Activated T-cell treated with anti-CD3 and anti-CD28 coated beads for 48 hours (primary cell): Measurements from ENCODE around the gene CMTM2.
"Not testable (repeated sequence)": the region's sequence is repeated elsewhere in the genome, so short reads cannot be mapped to it uniquely, and the experiment has no call there.

Experiments
- DNase-seq: peaks from one replicate; pipeline ENCODE4 v3.0.0-alpha.2; 2020; ENCODE audit warnings: low read depth

The CMTM2 gene

DNA sequence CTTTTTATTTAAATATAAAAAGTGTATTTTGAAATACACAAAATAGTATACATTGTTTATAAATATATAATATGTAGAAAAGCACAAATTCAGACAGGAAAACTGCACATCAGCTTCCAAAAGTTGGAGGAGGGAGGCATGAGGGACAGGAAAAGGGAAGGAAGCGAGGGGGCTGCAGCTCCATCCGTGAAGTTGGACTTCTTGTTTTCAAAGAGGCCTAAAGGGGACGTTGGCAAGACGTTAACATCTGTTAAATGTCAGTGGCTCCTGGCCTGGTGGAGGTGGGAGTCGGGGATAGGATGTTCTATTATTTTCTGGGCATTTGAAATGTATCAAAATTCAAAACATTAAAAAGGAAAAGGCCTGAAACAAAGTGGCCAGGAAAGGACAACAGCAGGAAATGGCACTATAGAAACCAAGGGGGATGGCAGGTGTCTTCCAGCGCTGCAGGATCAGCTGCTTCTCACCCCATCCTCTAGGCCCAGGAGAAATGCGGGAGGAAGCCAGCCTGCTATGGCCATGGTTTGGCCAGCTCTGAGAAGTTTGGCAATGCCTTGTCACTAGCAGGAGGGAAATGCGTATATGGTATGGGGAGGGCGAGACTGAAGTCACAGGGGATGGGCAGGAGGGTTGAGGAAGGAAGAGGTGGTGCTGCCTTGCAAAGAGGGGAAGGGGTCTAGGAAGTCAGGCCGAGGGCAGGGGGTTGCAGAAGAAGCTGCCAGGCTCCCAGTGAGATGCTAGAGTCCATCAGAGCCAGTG is 6.4 kb downstream of the CMTM2 start:
- no peak for DNase-seq

GRCh38 chr16:66587881-66588600 is 8.8 kb downstream of the CMTM2 start:
- no peak for DNase-seq

DNA sequence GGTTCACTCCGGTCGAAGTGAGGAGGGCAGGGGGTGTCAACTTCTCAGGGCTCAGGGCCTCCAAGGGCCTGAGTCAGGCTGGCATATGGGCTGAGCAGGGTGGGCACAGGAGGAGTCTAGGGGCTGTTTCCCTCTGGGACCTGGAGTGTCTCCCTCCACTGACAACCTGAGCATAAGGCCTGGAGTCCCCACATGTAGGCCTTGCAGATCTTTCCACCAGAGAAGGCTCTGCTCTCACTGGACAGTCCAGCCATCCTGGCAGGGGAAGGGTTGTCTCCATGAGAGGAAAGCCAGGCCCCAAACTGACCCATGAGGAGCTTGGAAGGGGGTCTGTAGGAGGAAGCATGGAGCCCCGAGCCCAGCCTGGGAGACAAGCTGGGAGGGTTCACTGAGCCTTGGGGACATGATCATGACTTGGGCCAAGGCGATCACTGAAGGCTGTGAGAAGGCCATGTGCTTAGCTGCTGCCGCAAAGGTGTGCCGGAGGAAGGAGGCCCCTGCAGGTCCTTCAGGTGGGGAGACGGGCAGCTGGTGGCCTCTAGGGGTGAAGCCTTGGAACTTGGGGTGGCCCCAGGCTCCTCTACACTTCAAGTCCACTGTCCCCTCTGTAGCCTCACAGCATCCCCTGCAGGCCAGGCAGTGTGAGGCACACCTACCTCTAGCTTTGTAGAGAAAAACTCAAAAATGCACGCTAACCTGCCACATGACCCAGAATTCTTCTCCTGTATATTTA is 9.9 kb downstream of the CMTM2 start:
- peak; percentile 50 for DNase-seq

DNA sequence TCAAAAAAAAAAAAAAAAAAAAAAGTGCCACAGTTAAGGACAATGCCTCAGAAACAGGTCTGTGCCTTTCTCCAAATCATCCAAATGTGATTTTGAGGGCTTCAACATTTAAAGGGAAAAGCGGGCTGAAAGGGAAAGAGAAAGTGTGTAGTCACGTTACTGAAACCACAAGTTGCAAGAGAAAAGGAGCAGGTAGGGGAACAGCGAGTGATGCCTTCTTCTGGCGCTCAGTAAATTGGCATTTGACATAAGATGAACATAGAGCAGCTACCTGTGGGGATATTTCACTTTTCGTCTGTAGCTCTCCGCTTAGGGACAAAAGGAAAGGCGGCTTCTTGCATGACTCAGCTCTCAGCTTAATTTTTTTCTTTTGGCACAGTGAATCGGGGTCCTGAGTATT is 11.1 kb downstream of the CMTM2 start:
- no peak for DNase-seq

DNA sequence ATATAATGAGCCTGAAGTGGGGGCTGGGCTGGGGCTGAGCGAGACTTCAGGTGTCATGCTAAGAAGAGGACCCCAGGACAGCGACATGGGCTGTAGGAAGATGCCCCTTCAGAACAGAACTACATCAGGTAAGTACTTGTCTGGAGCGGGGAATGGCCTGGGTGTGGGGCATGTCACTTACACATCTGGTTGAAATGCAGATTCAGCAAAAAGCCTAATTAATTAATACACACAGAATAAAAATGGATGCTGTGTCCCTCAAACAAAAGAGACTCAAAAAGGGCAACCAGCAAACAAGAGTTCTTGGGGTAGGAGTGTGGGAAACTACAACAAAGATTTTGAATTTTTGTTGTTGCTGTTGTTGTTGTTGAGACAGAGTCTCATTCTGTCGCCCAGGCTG is 11.8 kb downstream of the CMTM2 start:
- no peak for DNase-seq

- no peak for DNase-seq
Observed at GRCh38 chr16:66592241-66592640, 13.0 kb downstream of the CMTM2 start.

DNA sequence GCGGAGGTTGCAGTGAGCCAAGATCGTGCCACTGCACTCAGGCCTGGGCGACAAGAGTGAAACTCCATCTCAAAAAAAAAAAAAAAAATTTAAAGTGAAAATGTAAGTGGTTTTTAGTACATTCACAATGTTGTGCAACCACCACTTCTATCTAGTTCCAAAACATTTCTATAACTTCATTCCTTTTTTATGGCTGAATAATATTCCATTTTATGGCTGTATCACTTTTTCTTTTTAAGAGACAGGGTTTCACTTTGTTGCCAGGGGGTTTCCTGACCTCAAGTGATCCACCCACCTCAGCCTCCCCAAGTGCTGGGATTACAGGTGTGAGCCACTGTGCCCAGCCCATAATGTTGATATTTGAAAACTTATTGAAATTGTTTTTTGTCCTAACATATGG is 13.6 kb downstream of the CMTM2 start:
- DNase-seq = no peak

- DNase-seq = no peak
Observed at GRCh38 chr16:66594739-66595138, 15.5 kb downstream of the CMTM2 start.

- DNase-seq = not testable (repeated sequence)
Observed at GRCh38 chr16:66596559-66596958, 17.3 kb downstream of the CMTM2 start.

DNA sequence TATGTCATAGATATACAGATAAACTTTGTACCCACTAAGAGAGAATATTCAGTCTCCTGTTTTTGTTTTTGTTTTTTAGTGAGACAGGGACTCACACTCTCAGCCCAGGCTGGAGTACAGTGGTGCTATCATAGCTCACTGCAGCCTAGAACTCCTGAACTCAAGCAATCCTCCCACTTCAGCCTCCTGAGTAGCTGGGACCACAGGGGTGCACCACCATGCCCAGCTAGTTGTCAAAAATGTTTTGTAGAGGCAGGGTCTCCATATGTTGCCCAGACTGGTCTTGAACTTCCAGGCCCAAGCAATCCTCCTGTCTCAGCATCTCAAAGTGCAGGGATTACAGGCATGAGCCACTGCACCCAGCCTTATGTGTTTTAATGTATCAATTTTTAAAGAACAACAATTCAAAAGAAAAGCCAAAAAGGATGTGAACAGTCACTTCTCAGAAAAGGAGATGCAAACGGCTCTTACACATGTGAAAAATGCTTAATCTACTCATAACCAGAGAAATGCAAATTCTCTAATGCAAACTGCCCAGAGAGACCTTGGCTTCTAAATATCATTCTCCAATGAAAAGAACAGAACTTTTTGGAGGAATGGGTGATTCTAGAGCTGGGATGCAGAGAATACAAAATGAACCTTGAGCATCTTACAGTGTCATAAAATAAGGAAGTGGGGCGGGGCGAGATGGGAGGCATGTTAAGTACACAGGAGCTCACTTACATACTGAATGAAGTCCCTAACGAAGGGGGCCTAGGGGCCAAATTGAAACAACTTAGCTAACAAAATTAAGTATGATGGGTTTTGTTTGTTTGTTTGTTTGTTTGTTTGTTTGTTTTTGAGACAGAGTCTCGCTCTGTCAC is 18.0 kb downstream of the CMTM2 start:
- no peak for DNase-seq

GRCh38 chr16:66598111-66598510 is 18.8 kb downstream of the CMTM2 start:
- DNase-seq = no peak

GRCh38 chr16:66599726-66600125 is 20.5 kb downstream of the CMTM2 start:
- DNase-seq = no peak

- DNase-seq = no peak
Observed at GRCh38 chr16:66600477-66600876, 21.2 kb downstream of the CMTM2 start.

DNA sequence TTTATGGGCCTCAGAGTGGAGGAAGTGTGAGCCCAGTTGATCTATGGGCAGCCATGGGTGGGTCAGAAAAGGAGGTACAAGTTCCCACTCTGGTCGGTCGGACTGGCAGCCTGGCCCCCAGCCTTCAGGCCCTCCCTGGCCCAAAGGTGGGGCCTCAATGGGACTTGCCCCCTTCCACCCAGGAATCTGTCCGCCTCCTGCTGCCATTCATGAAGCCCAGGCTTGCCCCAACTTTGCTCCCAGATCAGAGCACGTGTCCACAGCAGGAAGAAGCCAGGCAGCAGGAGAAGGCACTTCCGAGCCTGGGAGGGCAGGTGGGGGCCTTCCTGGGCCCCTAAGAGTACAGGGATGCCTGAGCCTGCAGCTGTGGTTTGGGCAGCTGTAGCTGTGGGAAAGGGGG is 22.2 kb downstream of the CMTM2 start:
- no peak for DNase-seq

GRCh38 chr16:66603537-66604375 is 24.5 kb downstream of the CMTM2 start:
- DNase-seq = peak; percentile 54

- DNase-seq = peak; percentile 77
Observed at GRCh38 chr16:66604376-66605176, 25.3 kb downstream of the CMTM2 start, which contains the start of gene CMTM3. TSS of gene CMTM3 (plus strand) at chr16:66604704. CDS start at chr16:66604806, 102 bp downstream.

DNA sequence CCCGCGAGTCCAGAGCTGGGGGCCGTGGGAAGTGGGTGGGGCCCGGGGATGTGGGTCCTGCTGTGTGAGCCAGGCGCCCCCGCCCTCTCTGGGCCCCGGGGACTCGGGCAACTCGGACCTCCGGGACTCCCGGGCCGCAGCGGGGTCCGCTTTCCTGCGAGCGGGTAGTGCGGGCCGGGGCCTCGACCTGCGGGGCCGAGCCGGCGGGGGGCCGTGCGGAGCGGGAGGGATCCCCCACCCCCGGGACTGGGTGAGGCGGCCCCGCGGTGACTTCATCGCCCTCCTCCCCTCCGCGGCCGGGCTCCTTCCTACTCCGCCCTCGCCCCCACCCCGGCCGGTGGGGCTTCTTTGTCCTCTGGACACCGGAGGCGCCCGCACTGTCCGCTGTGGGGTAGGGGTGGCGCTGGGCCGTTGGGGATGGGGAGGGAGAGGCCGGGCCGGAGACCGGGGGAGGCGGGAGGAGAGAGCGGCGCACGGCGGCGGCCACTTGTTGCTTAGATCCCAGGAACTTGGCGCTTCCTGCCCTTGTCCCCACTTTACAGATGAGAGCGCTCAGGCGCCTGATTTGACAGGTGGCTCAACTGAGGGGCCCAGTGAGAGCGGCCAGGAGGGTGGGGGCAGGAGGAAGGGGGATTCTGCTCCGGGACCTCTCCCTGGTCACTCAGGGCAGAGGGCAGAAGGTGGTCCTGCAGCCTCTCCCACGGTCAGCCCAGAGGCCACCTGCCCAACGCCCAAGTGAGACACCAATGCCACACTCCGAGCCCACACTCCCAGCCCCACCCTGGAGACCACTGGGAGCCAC is 26.1 kb downstream of the CMTM2 start:
- peak; percentile 34 for DNase-seq

GRCh38 chr16:66605979-66606751 is 26.9 kb downstream of the CMTM2 start:
- no peak for DNase-seq
